Measurements from ENCODE around the gene AGBL1. TPM values are rescaled to one million over a fixed set of nuclear protein-coding genes. Genes with fewer than 3 reads are reported as not detected.

AGBL1 gene
- total and polyA plus RNA-seq, 2 donors (not counting 1 experiment from before 2014, with no cell fraction given), result not detected

- Histone ChIP-seq H2AFZ (ENCODE audit: insufficient read depth, low read depth, low read length, poor library complexity, severe bottlenecking) (no peak overlapping the region), H3K36me3 (replicated peaks in 1 of 2; ENCODE audit: control extremely low read depth in 1 of 2, control insufficient read depth in 1 of 2, extremely low read depth in 1 of 2, insufficient read depth in 2 of 2, low read length in 1 of 2) (no peaks in the 10 kb centered on the region), H4K20me1 (ENCODE audit: control insufficient read depth, insufficient read depth, low read length, poor library complexity, severe bottlenecking) (no peaks in the 10 kb centered on the region), H3K9ac (ENCODE audit: low read length) (no peak overlapping the region), H3K4me2 (replicated peaks; ENCODE audit: low read depth, low read length, poor library complexity, severe bottlenecking) (no peak overlapping the region), H3K9me3 (ENCODE audit: control extremely low read depth in 1 of 3, control insufficient read depth in 2 of 3, insufficient read depth in 1 of 3, low read length in 2 of 3) (peaks cover 0 to 1% (median 0%) of the 10 kb centered on the region in 3 donors), H3K4me3 (ENCODE audit: control extremely low read depth in 1 of 5, extremely low read depth in 1 of 5, insufficient read depth in 1 of 5, low read depth in 2 of 5, low read length in 4 of 5) (no peak overlapping the region), H3K27me3 (replicated peaks in 1 of 4; ENCODE audit: control extremely low read depth in 1 of 4, control insufficient read depth in 3 of 4, insufficient read depth in 4 of 4, low read length in 3 of 4) (no peaks in the 10 kb centered on the region), H3K27ac (ENCODE audit: low read length in 2 of 2) (no peak overlapping the region), H3K79me2 (ENCODE audit: control insufficient read depth, insufficient read depth, low read length) (no peaks in the 10 kb centered on the region), H3K4me1 (ENCODE audit: control insufficient read depth in 2 of 2, insufficient read depth in 2 of 2, low read length in 2 of 2) (no peaks in the 10 kb centered on the region)
- no peak for DNase-seq
- no peak for TF ChIP-seq CTCF (IDR thresholded peaks at IDR 0.05)
- 83% methylated on average over 1 of the region's 1 CpG for WGBS (ENCODE audit: insufficient coverage)
- Mint-ChIP-seq H3K4me3 (no peak overlapping the region), H3K27ac (no peak overlapping the region), H3K27me3 (no peaks in the 10 kb centered on the region), H3K9me3 (ENCODE audit: insufficient read depth) (peaks cover 4% of the 10 kb centered on the region), H3K4me1 (no peaks in the 10 kb centered on the region)
- intact Hi-C loops (cut with micrococcal nuclease), result no loop called here
- ChIA-PET POLR2A (no interaction called here), CTCF (interaction anchor here (0.7 kb wide), 1 partner anchor 14 kb away, joined by 3 read pairs; no protein-coding TSS in a partner anchor)
- ATAC-seq (ENCODE audit: low read depth), result no peak
These were observed 461.9 kb downstream of the AGBL1 start for GRCh38 chr15:86541540-86541939.

- no CpG with 5 or more reads among the region's 1 CpG for WGBS (ENCODE audit: insufficient coverage)
These were observed 470.4 kb downstream of the AGBL1 start for GRCh38 chr15:86550075-86550474.

More at GRCh38 chr15:86550075-86550474, 470.4 kb downstream of the AGBL1 start:
- Mint-ChIP-seq H3K27ac (no peak overlapping the region), H3K27me3 (no peaks in the 10 kb centered on the region), H3K9me3 (ENCODE audit: insufficient read depth) (peaks cover 3% of the 10 kb centered on the region), H3K4me3 (no peak overlapping the region), H3K4me1 (no peaks in the 10 kb centered on the region)
- Histone ChIP-seq H3K9me3 (ENCODE audit: control extremely low read depth in 1 of 3, control insufficient read depth in 2 of 3, insufficient read depth in 1 of 3, low read length in 2 of 3) (peaks cover 0 to 3% (median 0%) of the 10 kb centered on the region in 3 donors), H3K4me1 (ENCODE audit: control insufficient read depth in 2 of 2, insufficient read depth in 2 of 2, low read length in 2 of 2) (no peaks in the 10 kb centered on the region), H4K20me1 (ENCODE audit: control insufficient read depth, insufficient read depth, low read length, poor library complexity, severe bottlenecking) (no peaks in the 10 kb centered on the region), H3K27ac (ENCODE audit: low read length in 2 of 2) (no peak overlapping the region), H3K27me3 (replicated peaks in 1 of 4; ENCODE audit: control extremely low read depth in 1 of 4, control insufficient read depth in 3 of 4, insufficient read depth in 4 of 4, low read length in 3 of 4) (no peaks in the 10 kb centered on the region), H3K9ac (ENCODE audit: low read length) (no peak overlapping the region), H2AFZ (ENCODE audit: insufficient read depth, low read depth, low read length, poor library complexity, severe bottlenecking) (no peak overlapping the region), H3K4me2 (replicated peaks; ENCODE audit: low read depth, low read length, poor library complexity, severe bottlenecking) (no peak overlapping the region), H3K4me3 (ENCODE audit: control extremely low read depth in 1 of 5, extremely low read depth in 1 of 5, insufficient read depth in 1 of 5, low read depth in 2 of 5, low read length in 4 of 5) (no peak overlapping the region), H3K36me3 (replicated peaks in 1 of 2; ENCODE audit: control extremely low read depth in 1 of 2, control insufficient read depth in 1 of 2, extremely low read depth in 1 of 2, insufficient read depth in 2 of 2, low read length in 1 of 2) (no peaks in the 10 kb centered on the region), H3K79me2 (ENCODE audit: control insufficient read depth, insufficient read depth, low read length) (no peaks in the 10 kb centered on the region)
- CTCF ChIA-PET, result no interaction called here
- DNase-seq (no peak), ATAC-seq (ENCODE audit: low read depth) (no peak)
- intact Hi-C loops (cut with micrococcal nuclease), result no loop called here
- TF ChIP-seq CTCF (IDR thresholded peaks at IDR 0.05), result no peak
- TF ChIP-seq EZH2 (IDR thresholded peaks at IDR 0.05; ENCODE audit: borderline replicate concordance, insufficient read depth, low read depth, low read length, poor library complexity, severe bottlenecking), result no peak
- POLR2A ChIA-PET, result no interaction called here

Measured in B cell (primary cell).